OCI-LY3 (cell line): ENCODE results near the gene ENTPD2.

Experiments
- EZH2phosphoT487 ChIP-seq: fragments of 200-600 bp; shearing (Covaris generic); IDR thresholded peaks from 2 replicates; pipeline ENCODE4 v1.6.1; 2018; ENCODE audit warnings: antibody characterized with exemption, mixed run types, low read depth
- TF ChIP-seq, protein P1 (sequence below): fragments of 200-600, 300-600 bp; sonication (generic); IDR thresholded peaks from 2 replicates; pipeline ENCODE4 v1.5.1; 2014; ENCODE audit warnings: antibody characterized with exemption, low read length, low read depth

DNA sequence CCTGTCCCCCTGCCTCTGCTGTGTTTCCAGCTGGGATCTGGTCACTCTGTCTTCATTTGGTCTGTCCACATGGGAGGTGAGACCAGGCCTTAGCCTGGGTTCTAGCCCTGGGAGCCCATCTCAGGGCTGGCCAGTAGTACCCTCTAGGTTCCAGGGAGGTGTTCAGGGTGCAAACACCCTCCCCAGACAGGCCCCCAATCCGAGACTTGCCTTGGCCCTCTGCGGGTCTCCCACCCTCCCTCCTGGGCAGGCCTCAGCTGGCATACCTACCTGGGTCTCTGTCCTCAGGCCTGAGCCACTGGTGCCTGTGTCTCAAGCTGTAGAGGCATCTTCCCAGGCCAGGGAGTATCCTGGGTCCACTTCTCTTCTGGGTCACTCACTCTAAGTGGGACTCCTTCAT, 17.4 kb upstream of the ENTPD2 start:
- TF ChIP-seq, protein P1, sequence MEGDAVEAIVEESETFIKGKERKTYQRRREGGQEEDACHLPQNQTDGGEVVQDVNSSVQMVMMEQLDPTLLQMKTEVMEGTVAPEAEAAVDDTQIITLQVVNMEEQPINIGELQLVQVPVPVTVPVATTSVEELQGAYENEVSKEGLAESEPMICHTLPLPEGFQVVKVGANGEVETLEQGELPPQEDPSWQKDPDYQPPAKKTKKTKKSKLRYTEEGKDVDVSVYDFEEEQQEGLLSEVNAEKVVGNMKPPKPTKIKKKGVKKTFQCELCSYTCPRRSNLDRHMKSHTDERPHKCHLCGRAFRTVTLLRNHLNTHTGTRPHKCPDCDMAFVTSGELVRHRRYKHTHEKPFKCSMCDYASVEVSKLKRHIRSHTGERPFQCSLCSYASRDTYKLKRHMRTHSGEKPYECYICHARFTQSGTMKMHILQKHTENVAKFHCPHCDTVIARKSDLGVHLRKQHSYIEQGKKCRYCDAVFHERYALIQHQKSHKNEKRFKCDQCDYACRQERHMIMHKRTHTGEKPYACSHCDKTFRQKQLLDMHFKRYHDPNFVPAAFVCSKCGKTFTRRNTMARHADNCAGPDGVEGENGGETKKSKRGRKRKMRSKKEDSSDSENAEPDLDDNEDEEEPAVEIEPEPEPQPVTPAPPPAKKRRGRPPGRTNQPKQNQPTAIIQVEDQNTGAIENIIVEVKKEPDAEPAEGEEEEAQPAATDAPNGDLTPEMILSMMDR = no peak
- TF ChIP-seq EZH2phosphoT487 = no peak
